Stimulated activated CD4-positive, alpha-beta T cell treated with anti-CD3 and anti-CD28 coated beads, Interleukin-4, amount 100 ng/mL, for 24 hours (primary cell): Measurements from ENCODE around the gene PCP2.

Experiments used
- DNase-seq: peaks from one replicate; pipeline ENCODE4 v3.0.0-alpha.2; 2020

The PCP2 gene

GRCh38 chr19:7638802-7639465 is 5.4 kb upstream of the PCP2 start:
- no peak for DNase-seq

GRCh38 chr19:7637374-7638256 is 4.1 kb upstream of the PCP2 start:
- DNase-seq: no peak

GRCh38 chr19:7636691-7637373 is 3.3 kb upstream of the PCP2 start, which contains the start of gene STXBP2:
STXBP2 (plus strand) TSS chr19:7637110; CDS start chr19:7637150, 40 bp downstream.
- DNase-seq: peak; percentile 90

DNA sequence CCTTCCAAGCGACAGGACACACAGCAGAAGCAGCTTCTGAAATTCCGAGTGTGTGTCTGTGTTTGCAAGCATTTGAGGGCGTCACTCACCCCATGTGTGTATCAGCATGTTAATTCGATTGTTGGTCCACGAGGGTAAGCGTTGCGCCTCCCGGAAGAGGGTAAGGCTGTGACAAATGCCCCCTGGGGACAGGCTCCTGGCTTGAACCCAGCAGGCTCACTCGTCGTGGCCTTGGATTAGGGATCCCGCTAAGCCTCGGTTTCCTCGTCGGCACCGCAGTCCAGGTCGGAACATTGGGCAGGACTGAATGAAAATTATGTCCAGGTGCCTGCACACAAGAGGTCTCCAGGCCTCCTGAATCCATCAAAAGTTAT is 2.8 kb upstream of the PCP2 start:
- no peak for DNase-seq

- no peak for DNase-seq
These were observed 2.2 kb upstream of the PCP2 start for GRCh38 chr19:7635670-7636069.

- no peak for DNase-seq
These were observed 947 bp downstream of the PCP2 start for GRCh38 chr19:7632340-7633203.

DNA sequence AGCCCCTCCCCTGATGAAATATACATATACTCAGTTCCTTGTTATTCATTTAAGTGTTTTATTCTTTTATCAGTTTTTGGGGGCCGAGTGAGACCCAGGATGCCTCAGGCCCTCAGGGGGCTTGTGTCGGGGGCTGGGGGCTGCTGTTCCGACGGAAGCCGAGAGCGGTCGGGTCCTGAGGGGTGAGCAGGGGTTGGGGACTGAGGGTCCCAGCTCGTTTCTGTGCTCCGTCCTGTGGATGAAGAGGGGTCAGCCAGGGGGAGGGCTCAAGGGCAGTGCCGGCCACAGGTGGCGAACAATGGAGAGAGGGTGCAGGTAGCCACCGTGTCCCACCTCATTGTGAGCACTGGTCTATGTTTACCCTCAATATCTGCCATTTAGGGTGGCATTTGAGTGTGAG is 1.9 kb downstream of the PCP2 start:
- no peak for DNase-seq

- peak; percentile 96 for DNase-seq
These were observed 4.0 kb downstream of the PCP2 start, which contains the start of the genes PET100 and XAB2 for GRCh38 chr19:7629347-7630054. PET100 (plus strand) TSS chr19:7629793; CDS start chr19:7629834, 41 bp downstream. XAB2 (minus strand) TSS chr19:7629545; CDS start chr19:7629527, 18 bp downstream.

- DNase-seq: no peak
These were observed 4.8 kb downstream of the PCP2 start for GRCh38 chr19:7628589-7629311.

DNA sequence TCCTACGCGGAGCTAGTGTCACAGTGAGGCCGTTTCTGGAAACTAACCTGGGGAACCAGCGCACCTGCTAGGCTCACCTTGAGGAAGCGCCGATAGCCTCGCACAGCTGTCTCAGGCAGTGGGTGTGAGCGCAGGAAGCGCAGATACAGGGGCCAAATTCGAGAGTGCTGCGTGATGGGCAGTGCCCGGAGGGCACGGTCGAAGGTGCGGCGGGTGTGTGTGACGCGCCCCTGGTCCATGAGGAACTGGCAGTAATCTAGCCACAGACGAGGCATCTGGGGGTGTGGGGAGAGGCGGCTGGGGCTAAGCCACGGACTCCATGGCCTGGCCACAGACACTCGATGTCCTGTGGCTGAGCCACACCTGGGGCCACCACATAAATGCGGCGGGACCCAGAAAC is 6.4 kb downstream of the PCP2 start:
- no peak for DNase-seq

GRCh38 chr19:7625763-7626372 is 7.7 kb downstream of the PCP2 start:
- no peak for DNase-seq

DNA sequence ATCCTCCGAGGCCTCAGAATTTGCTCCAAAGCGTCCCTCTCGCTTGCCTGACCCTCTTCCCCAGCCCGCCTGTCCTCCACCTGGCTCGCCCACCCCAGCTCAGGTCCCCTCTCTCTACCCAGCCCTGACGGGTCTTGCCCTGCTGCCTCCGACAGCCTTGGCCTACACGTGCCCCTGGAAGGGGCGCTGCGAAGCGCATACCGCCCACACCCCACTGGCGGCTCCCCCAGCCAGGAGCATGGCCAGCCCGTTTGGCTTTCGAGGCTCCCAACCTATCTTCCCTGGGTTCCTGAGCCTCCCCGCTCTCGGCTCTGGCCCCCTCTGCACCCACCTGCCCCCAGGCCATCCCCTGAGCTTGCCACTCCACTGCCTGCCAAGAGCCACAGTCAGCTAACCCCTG is 8.7 kb downstream of the PCP2 start:
- DNase-seq: no peak

- DNase-seq: no peak
These were observed 9.6 kb downstream of the PCP2 start for GRCh38 chr19:7623725-7624603.

GRCh38 chr19:7622933-7623685 is 10.4 kb downstream of the PCP2 start:
- DNase-seq: no peak

DNA sequence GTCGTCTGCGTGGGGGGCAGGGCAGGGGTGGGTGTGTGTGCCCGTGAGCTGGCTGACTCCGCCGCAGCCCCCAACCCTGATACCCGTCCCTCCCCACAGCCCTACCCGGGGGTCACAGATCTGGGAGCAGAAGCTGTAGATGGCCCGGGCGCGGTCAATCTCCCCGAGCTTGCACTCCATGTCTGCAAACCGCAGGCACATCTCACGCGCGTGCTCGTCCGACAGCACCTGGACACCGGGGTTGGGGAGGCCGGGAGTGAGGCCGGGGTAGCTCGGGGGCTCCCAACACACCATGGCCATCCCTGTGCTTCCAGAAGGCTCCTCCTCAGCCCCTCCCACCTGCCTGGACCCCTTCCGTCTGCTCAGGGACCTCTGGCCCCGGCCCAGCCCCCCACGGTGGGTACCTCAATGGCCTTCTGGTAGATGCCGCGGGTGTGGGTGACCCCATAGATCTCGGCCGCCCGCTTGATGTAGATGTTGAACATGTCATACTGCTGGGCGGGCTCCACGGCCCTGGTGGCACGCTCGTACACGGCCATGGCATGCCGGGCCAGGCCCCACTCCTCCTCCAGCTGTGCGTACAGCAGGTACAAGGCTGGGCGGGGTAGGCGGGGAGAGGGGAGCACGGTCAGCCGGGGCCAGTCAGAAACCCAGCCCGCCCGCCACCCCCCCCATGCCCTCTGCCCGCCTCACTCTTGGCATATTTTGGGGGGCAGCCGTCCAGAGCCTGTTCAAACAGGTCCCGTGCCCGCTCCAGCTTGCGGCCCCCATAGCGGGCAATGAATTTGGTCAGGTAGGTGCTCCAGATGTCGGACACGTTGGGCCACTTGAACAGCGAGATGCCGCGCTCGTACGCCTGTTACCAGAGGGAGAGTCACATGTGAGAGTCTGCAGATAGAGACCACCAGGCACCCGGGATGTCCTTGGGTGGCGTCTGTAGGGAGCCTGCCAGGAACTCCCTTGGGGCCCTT is 12.8 kb downstream of the PCP2 start:
- no peak for DNase-seq

DNA sequence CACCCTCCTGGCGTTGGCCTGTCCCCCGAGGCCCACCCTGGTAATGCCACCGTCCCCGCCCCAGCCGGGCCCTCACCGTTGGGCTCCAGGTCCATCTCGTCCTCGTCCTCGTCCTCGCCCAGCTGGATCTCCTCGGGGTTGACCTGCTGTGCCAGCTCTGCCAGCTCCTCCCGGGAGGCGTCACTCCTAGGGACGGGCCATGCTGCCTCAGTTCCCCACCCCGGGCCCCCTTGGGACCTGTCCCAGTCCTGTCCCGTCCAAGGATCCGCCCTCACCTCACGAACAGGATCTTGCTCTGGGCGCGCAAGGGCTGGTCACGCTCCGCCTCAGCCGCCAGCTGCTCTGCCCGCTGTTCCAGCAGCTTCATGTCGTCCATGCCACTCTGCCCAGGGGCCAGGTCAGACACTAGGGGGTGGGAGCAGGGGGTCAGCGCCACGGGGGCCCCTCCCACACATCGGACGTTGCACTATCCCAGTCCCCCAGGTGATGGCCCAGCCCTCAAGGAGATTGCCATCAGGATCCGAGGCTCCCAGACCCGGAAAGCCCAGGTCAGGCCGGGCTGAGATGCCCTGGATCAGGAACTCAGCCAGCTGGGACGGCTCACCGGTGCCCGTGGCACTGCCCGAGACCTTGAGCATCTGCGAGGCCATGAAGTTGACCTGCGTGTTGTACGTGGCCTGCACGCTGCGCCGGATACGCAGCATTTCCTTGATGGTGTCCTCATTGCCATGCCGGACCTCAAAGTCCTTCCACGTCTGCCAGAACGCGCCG is 13.7 kb downstream of the PCP2 start:
- no peak for DNase-seq
